ENCODE measurements around the gene DCHS1. TPM values are rescaled to one million over a fixed set of nuclear protein-coding genes. Genes with fewer than 3 reads are reported as not detected.

Gene DCHS1
- total and polyA plus RNA-seq, 4 donors: 29.1 to 43.6 (median 40.8) TPM

- 100% methylated on average over 1 of the region's 1 CpG for WGBS (ENCODE audit: insufficient coverage)
- Histone ChIP-seq H3K9me3 (ENCODE audit: control insufficient read depth, insufficient read depth, low read length) (no peaks in the 10 kb centered on the region), H3K4me3 (ENCODE audit: low read depth, low read length) (no peak overlapping the region), H3K4me1 (ENCODE audit: control insufficient read depth, insufficient read depth, low read length) (peaks cover 19% of the 10 kb centered on the region), H3K27ac (ENCODE audit: low read depth, low read length) (no peak overlapping the region), H3K36me3 (ENCODE audit: control insufficient read depth, insufficient read depth, low read length) (peaks cover 21% of the 10 kb centered on the region), H3K27me3 (ENCODE audit: control insufficient read depth, insufficient read depth, low read length) (peaks cover 2% of the 10 kb centered on the region)
- DNase-seq (ENCODE audit: low read depth in 4 of 6, low spot score in 6 of 6): no peak
These were observed 7.1 kb downstream of the DCHS1 start for GRCh38 chr11:6648501-6648900.

GRCh38 chr11:6647836-6648235 is 7.8 kb downstream of the DCHS1 start:
- Histone ChIP-seq H3K27ac (ENCODE audit: low read depth, low read length) (peak overlapping the region; percentile 74), H3K4me3 (ENCODE audit: low read depth, low read length) (no peak overlapping the region)

GRCh38 chr11:6646918-6647679 is 8.5 kb downstream of the DCHS1 start:
- DNase-seq (ENCODE audit: low read depth in 4 of 6, low spot score in 6 of 6): peak in 4 of 6 donors; percentile 29 to 78 (median 53)
- Histone ChIP-seq H3K27ac (ENCODE audit: low read depth, low read length) (peak overlapping the region; percentile 74), H3K36me3 (ENCODE audit: control insufficient read depth, insufficient read depth, low read length) (peaks cover 21% of the 10 kb centered on the region), H3K27me3 (ENCODE audit: control insufficient read depth, insufficient read depth, low read length) (peaks cover 2% of the 10 kb centered on the region), H3K4me1 (ENCODE audit: control insufficient read depth, insufficient read depth, low read length) (peaks cover 19% of the 10 kb centered on the region), H3K9me3 (ENCODE audit: control insufficient read depth, insufficient read depth, low read length) (no peaks in the 10 kb centered on the region), H3K4me3 (ENCODE audit: low read depth, low read length) (no peak overlapping the region)
- 23% methylated on average over 4 of the region's 9 CpGs for WGBS (ENCODE audit: insufficient coverage)

More at GRCh38 chr11:6647836-6648235, 7.8 kb downstream of the DCHS1 start:
- 88% methylated on average over 2 of the region's 2 CpGs for WGBS (ENCODE audit: insufficient coverage)
- peaks cover 21% of the 10 kb centered on the region for H3K36me3 ChIP-seq (ENCODE audit: control insufficient read depth, insufficient read depth, low read length)
- H3K9me3 ChIP-seq (ENCODE audit: control insufficient read depth, insufficient read depth, low read length): no peaks in the 10 kb centered on the region
- peaks cover 2% of the 10 kb centered on the region for H3K27me3 ChIP-seq (ENCODE audit: control insufficient read depth, insufficient read depth, low read length)
- no peak for DNase-seq (ENCODE audit: low read depth in 4 of 6, low spot score in 6 of 6)
- H3K4me1 ChIP-seq (ENCODE audit: control insufficient read depth, insufficient read depth, low read length): peaks cover 19% of the 10 kb centered on the region

GRCh38 chr11:6646576-6646917 is 9.1 kb downstream of the DCHS1 start:
- Histone ChIP-seq H3K27ac (ENCODE audit: low read depth, low read length) (peak overlapping the region; percentile 74), H3K36me3 (ENCODE audit: control insufficient read depth, insufficient read depth, low read length) (peaks cover 22% of the 10 kb centered on the region), H3K27me3 (ENCODE audit: control insufficient read depth, insufficient read depth, low read length) (peaks cover 2% of the 10 kb centered on the region), H3K9me3 (ENCODE audit: control insufficient read depth, insufficient read depth, low read length) (no peaks in the 10 kb centered on the region), H3K4me3 (ENCODE audit: low read depth, low read length) (no peak overlapping the region), H3K4me1 (ENCODE audit: control insufficient read depth, insufficient read depth, low read length) (peaks cover 20% of the 10 kb centered on the region)
- WGBS (ENCODE audit: insufficient coverage): 50% methylated on average over 1 of the region's 3 CpGs
- DNase-seq (ENCODE audit: low read depth in 4 of 6, low spot score in 6 of 6): peak in 1 of 6 donors; percentile 65

- no peak overlapping the region for H3K4me3 ChIP-seq (ENCODE audit: low read depth, low read length)
- H3K9me3 ChIP-seq (ENCODE audit: control insufficient read depth, insufficient read depth, low read length): no peaks in the 10 kb centered on the region
- peak overlapping the region; percentile 69 for H3K27ac ChIP-seq (ENCODE audit: low read depth, low read length)
- 80% methylated on average over 12 of the region's 12 CpGs for WGBS (ENCODE audit: insufficient coverage)
- no peak for DNase-seq (ENCODE audit: low read depth in 4 of 6, low spot score in 6 of 6)
- H3K4me1 ChIP-seq (ENCODE audit: control insufficient read depth, insufficient read depth, low read length): peaks cover 24% of the 10 kb centered on the region
- H3K27me3 ChIP-seq (ENCODE audit: control insufficient read depth, insufficient read depth, low read length): peaks cover 2% of the 10 kb centered on the region
- H3K36me3 ChIP-seq (ENCODE audit: control insufficient read depth, insufficient read depth, low read length): peaks cover 25% of the 10 kb centered on the region
These were observed 9.5 kb downstream of the DCHS1 start for GRCh38 chr11:6646071-6646470.

GRCh38 chr11:6642957-6643356 is 12.7 kb downstream of the DCHS1 start:
- Histone ChIP-seq H3K27me3 (ENCODE audit: control insufficient read depth, insufficient read depth, low read length) (no peaks in the 10 kb centered on the region), H3K4me1 (ENCODE audit: control insufficient read depth, insufficient read depth, low read length) (peaks cover 30% of the 10 kb centered on the region)
- 76% methylated on average over 6 of the region's 7 CpGs for WGBS (ENCODE audit: insufficient coverage)

GRCh38 chr11:6640985-6641701 is 14.5 kb downstream of the DCHS1 start:
- 89% methylated on average over 26 of the region's 26 CpGs for WGBS (ENCODE audit: insufficient coverage)
- Histone ChIP-seq H3K27ac (ENCODE audit: low read depth, low read length) (no peak overlapping the region), H3K4me3 (ENCODE audit: low read depth, low read length) (no peak overlapping the region), H3K4me1 (ENCODE audit: control insufficient read depth, insufficient read depth, low read length) (peaks cover 21% of the 10 kb centered on the region), H3K27me3 (ENCODE audit: control insufficient read depth, insufficient read depth, low read length) (no peaks in the 10 kb centered on the region), H3K9me3 (ENCODE audit: control insufficient read depth, insufficient read depth, low read length) (no peaks in the 10 kb centered on the region), H3K36me3 (ENCODE audit: control insufficient read depth, insufficient read depth, low read length) (peaks cover 40% of the 10 kb centered on the region)
- DNase-seq (ENCODE audit: low read depth in 4 of 6, low spot score in 6 of 6): no peak

More at GRCh38 chr11:6642957-6643356, 12.7 kb downstream of the DCHS1 start:
- Histone ChIP-seq H3K4me3 (ENCODE audit: low read depth, low read length) (no peak overlapping the region), H3K27ac (ENCODE audit: low read depth, low read length) (no peak overlapping the region), H3K9me3 (ENCODE audit: control insufficient read depth, insufficient read depth, low read length) (no peaks in the 10 kb centered on the region), H3K36me3 (ENCODE audit: control insufficient read depth, insufficient read depth, low read length) (peaks cover 41% of the 10 kb centered on the region)
- no peak for DNase-seq (ENCODE audit: low read depth in 4 of 6, low spot score in 6 of 6)

- Histone ChIP-seq H3K36me3 (ENCODE audit: control insufficient read depth, insufficient read depth, low read length) (peaks cover 38% of the 10 kb centered on the region), H3K4me1 (ENCODE audit: control insufficient read depth, insufficient read depth, low read length) (peaks cover 26% of the 10 kb centered on the region)
- 95% methylated on average over 36 of the region's 36 CpGs for WGBS (ENCODE audit: insufficient coverage)
These were observed 15.3 kb downstream of the DCHS1 start for GRCh38 chr11:6640036-6640984.

GRCh38 chr11:6638429-6638828 is 17.2 kb downstream of the DCHS1 start:
- Histone ChIP-seq H3K27ac (ENCODE audit: low read depth, low read length) (no peak overlapping the region), H3K9me3 (ENCODE audit: control insufficient read depth, insufficient read depth, low read length) (no peaks in the 10 kb centered on the region), H3K4me3 (ENCODE audit: low read depth, low read length) (no peak overlapping the region), H3K27me3 (ENCODE audit: control insufficient read depth, insufficient read depth, low read length) (no peaks in the 10 kb centered on the region), H3K36me3 (ENCODE audit: control insufficient read depth, insufficient read depth, low read length) (peaks cover 47% of the 10 kb centered on the region), H3K4me1 (ENCODE audit: control insufficient read depth, insufficient read depth, low read length) (peaks cover 30% of the 10 kb centered on the region)
- DNase-seq (ENCODE audit: low read depth in 4 of 6, low spot score in 6 of 6): no peak
- WGBS (ENCODE audit: insufficient coverage): 79% methylated on average over 2 of the region's 4 CpGs

More at GRCh38 chr11:6640036-6640984, 15.3 kb downstream of the DCHS1 start:
- no peak overlapping the region for H3K4me3 ChIP-seq (ENCODE audit: low read depth, low read length)
- no peak for DNase-seq (ENCODE audit: low read depth in 4 of 6, low spot score in 6 of 6)
- no peaks in the 10 kb centered on the region for H3K9me3 ChIP-seq (ENCODE audit: control insufficient read depth, insufficient read depth, low read length)
- no peaks in the 10 kb centered on the region for H3K27me3 ChIP-seq (ENCODE audit: control insufficient read depth, insufficient read depth, low read length)
- no peak overlapping the region for H3K27ac ChIP-seq (ENCODE audit: low read depth, low read length)

All from spinal cord (tissue), 10 donors.